HCT116 (cell line): ENCODE measurements around the gene CPED1. TPM values are rescaled to one million over a fixed set of nuclear protein-coding genes. Genes with fewer than 3 reads are reported as not detected.
"Not testable (repeated sequence)": the region's sequence is repeated elsewhere in the genome, so short reads cannot be mapped to it uniquely, and the experiment has no call there.

Experiments
- ATAC-seq: fragments of 200-7000 bp; cut with Tn5 transposase; 2 replicates; pipeline ENCODE4 v1.9.1; 2020; ENCODE audit warnings: mild to moderate bottlenecking, moderate library complexity
- BruUV-seq: library from RNA; stranded (reverse); fragments of 400-500 nt; replicated peaks from 2 replicates; lab custom pipeline; 2021; lab: Mats Ljungman, UMichigan
- CTCF ChIA-PET: fragments of 300-600 bp; sonication (Branson Sonifier 250); formaldehyde crosslinking; loops from one replicate; lab custom pipeline; 2021; ENCODE audit warnings: antibody characterized with exemption; lab: Charles Lee
- POLR2A ChIA-PET: fragments of 300-600, 350-600 bp; sonication (Branson Sonifier 250); formaldehyde crosslinking; loops from one replicate; lab custom pipeline; 2021; ENCODE audit warnings: antibody characterized with exemption; lab: Charles Lee
- RAD21 ChIA-PET, 2 experiments: fragments of 300-600 bp; sonication (Branson Sonifier 250); formaldehyde crosslinking; loops; one replicate each; lab custom pipeline; 2023; ENCODE audit warnings: low total read pairs in 2 of 2; ENCODE audit not compliant: uncharacterized antibody in 2 of 2, unreplicated experiment in 2 of 2, low non-redundant PET in 1 of 2; lab: Charles Lee
- DNase-seq: peaks from one replicate; pipeline ENCODE4 v3.0.0-alpha.2; 2010; ENCODE audit warnings: low read depth, low spot score
- H2AFZ ChIP-seq: fragments of 200-600 bp; shearing (Covaris generic), sonication (generic); 2 replicates; pipeline ENCODE4 v1.6.1; 2017; ENCODE audit warnings: low read depth, mixed run types, mixed read lengths, antibody characterized with exemption, low read length; ENCODE audit not compliant: poor library complexity, severe bottlenecking
- H3K27ac ChIP-seq: 2 replicates; pipeline ENCODE4 v1.5.1; 2012; ENCODE audit warnings: low read depth, low read length
- H3K27me3 ChIP-seq: fragments of 200-600 bp; sonication (generic); 2 replicates; pipeline ENCODE4 v1.6.1; 2016; ENCODE audit warnings: mixed run types, low read length, mixed read lengths; ENCODE audit not compliant: insufficient read depth
- H3K36me3 ChIP-seq, 2 experiments: fragments of 200-500 bp in 1 of 2; fragments of 200-600 bp in 1 of 2; sonication (Bioruptor generic) in 1 of 2; sonication (generic) in 1 of 2; 2 replicates each; pipeline versions ENCODE4 v1.5.1 to v1.6.1; 2014 to 2016; ENCODE audit warnings: low read length in 2 of 2, inconsistent platforms in 1 of 2, mixed read lengths in 1 of 2, mixed run types in 1 of 2; ENCODE audit not compliant: insufficient read depth in 2 of 2, control insufficient read depth in 1 of 2
- H3K4me1 ChIP-seq, 2 experiments: fragments of 200-600 bp in 1 of 2; sonication (generic) in 1 of 2; 2 replicates each; pipeline versions ENCODE4 v1.5.1 to v1.6.1; 2012 to 2017; ENCODE audit warnings: low read length in 2 of 2, inconsistent platforms in 1 of 2, mild to moderate bottlenecking in 1 of 2, mixed read lengths in 1 of 2, mixed run types in 1 of 2, moderate library complexity in 1 of 2; ENCODE audit not compliant: insufficient read depth in 2 of 2, control insufficient read depth in 1 of 2
- H3K4me2 ChIP-seq: fragments of 200-600 bp; sonication (generic); 2 replicates; pipeline ENCODE4 v1.6.1; 2017; ENCODE audit warnings: mixed run types, low read length, mixed read lengths
- H3K4me3 ChIP-seq, 2 experiments: fragments of 200-600 bp in 1 of 2; sonication (generic) in 1 of 2; replicated peaks in 1 of 2; 2 replicates each; pipeline ENCODE4 v1.5.1; 2011 to 2016; ENCODE audit warnings: low read length in 2 of 2, control low read depth in 1 of 2, low read depth in 1 of 2, mild to moderate bottlenecking in 1 of 2, mixed read lengths in 1 of 2, mixed run types in 1 of 2
- H3K79me2 ChIP-seq: fragments of 200-600 bp; sonication (generic); 2 replicates; pipeline ENCODE4 v1.6.1; 2017; ENCODE audit warnings: mild to moderate bottlenecking, mixed run types, low read length, moderate library complexity, mixed read lengths; ENCODE audit not compliant: insufficient read depth
- H3K9ac ChIP-seq: fragments of 200-600 bp; sonication (generic); 2 replicates; pipeline ENCODE4 v1.6.1; 2016; ENCODE audit warnings: low read length, mixed read lengths
- H3K9me2 ChIP-seq: fragments of 200-600 bp; sonication (generic), shearing (Covaris generic); 2 replicates; pipeline ENCODE4 v1.6.1; 2017; ENCODE audit warnings: mixed run types, mild to moderate bottlenecking, moderate library complexity; ENCODE audit not compliant: insufficient read depth
- H3K9me3 ChIP-seq, 2 experiments: fragments of 200-500 bp in 1 of 2; fragments of 200-600 bp in 1 of 2; sonication (Bioruptor generic) in 1 of 2; sonication (generic) in 1 of 2; 2 replicates each; pipeline ENCODE4 v1.6.1; 2014 to 2017; ENCODE audit warnings: low read length in 2 of 2, mixed read lengths in 2 of 2, inconsistent platforms in 1 of 2, low read depth in 1 of 2, mild to moderate bottlenecking in 1 of 2, mixed run types in 1 of 2, moderate library complexity in 1 of 2; ENCODE audit not compliant: control insufficient read depth in 1 of 2, insufficient read depth in 1 of 2
- H4K20me1 ChIP-seq: fragments of 200-600 bp; sonication (generic), shearing (Covaris generic); 2 replicates; pipeline ENCODE4 v1.6.1; 2017; ENCODE audit warnings: mixed run types, mild to moderate bottlenecking, moderate library complexity; ENCODE audit not compliant: insufficient read depth
- CBX3 ChIP-seq: IDR thresholded peaks from 2 replicates; pipeline ENCODE4 v1.6.1; 2012; ENCODE audit warnings: low read depth
- ELF1 ChIP-seq: IDR thresholded peaks from 2 replicates; pipeline ENCODE4 v1.6.1; 2012; ENCODE audit warnings: low read depth, borderline replicate concordance
- EZH2phosphoT487 ChIP-seq: fragments of 200-600 bp; IDR thresholded peaks from 2 replicates; pipeline ENCODE4 v1.6.1; 2018; ENCODE audit warnings: antibody characterized with exemption, borderline replicate concordance
- FOSL1 ChIP-seq: IDR thresholded peaks from 2 replicates; pipeline ENCODE4 v1.6.1; 2012; ENCODE audit warnings: low read depth
- JUND ChIP-seq: IDR thresholded peaks from 2 replicates; pipeline ENCODE4 v1.6.1; 2012
- POLR2A ChIP-seq: IDR thresholded peaks from 2 replicates; pipeline ENCODE4 v1.7.0; 2011; ENCODE audit warnings: borderline replicate concordance; ENCODE audit not compliant: insufficient read depth, insufficient read length; ENCODE audit errors: extremely low read depth
- POLR2AphosphoS5 ChIP-seq: IDR thresholded peaks from 2 replicates; pipeline ENCODE4 v1.6.1; 2011; ENCODE audit warnings: mild to moderate bottlenecking, low read depth, low read length, moderate library complexity
- SP1 ChIP-seq: IDR thresholded peaks from 2 replicates; pipeline ENCODE4 v1.6.1; 2012; ENCODE audit warnings: low read depth
- SRF ChIP-seq: IDR thresholded peaks from 2 replicates; pipeline ENCODE4 v1.6.1; 2012; ENCODE audit warnings: low read depth
- TCF7L2 ChIP-seq: IDR thresholded peaks from 2 replicates; pipeline ENCODE4 v1.7.0; 2011; ENCODE audit warnings: borderline replicate concordance, inconsistent platforms; ENCODE audit not compliant: insufficient read depth, insufficient read length; ENCODE audit errors: extremely low read depth
- YY1 ChIP-seq: IDR thresholded peaks from 2 replicates; pipeline ENCODE4 v1.6.1; 2011; ENCODE audit warnings: low read length, low read depth, moderate library complexity, mild to moderate bottlenecking; ENCODE audit not compliant: insufficient replicate concordance; ENCODE audit errors: extremely low read depth
- ZFX ChIP-seq: fragments of 450-650 bp; IDR thresholded peaks from 2 replicates; pipeline ENCODE4 v1.6.1; 2017
- ZNF274 ChIP-seq: fragments of 200-500 bp; sonication (Bioruptor generic); IDR thresholded peaks from 2 replicates; pipeline ENCODE4 v1.6.1; 2014; ENCODE audit warnings: mild to moderate bottlenecking, low read depth, low read length, inconsistent platforms
- intact Hi-C: fragments of 100-400 bp; cut with micrococcal nuclease; formaldehyde crosslinking; loops from 2 replicates; pipeline ENCODE4 v1.10.0; 2022
- total RNA-seq: library from RNA; stranded (reverse); gene quantifications from one replicate; pipeline ENCODE4 v1.2.1, GENCODE V29; 2021; ENCODE audit not compliant: unreplicated experiment
- TF ChIP-seq, protein P1 (sequence below): IDR thresholded peaks from 2 replicates; pipeline ENCODE4 v1.6.1; 2011; ENCODE audit warnings: mild to moderate bottlenecking, low read length, moderate library complexity; ENCODE audit not compliant: insufficient replicate concordance; ENCODE audit errors: extremely low read depth
- TF ChIP-seq, protein P2 (sequence below): IDR thresholded peaks from 2 replicates; pipeline ENCODE4 v1.6.1; 2012; ENCODE audit warnings: low read depth
- TF ChIP-seq, protein P3 (sequence below): IDR thresholded peaks from 2 replicates; pipeline ENCODE4 v1.6.1; 2012

Gene CPED1
- total RNA-seq, 1 experiment from 2014 or later = 1.2 TPM

DNA sequence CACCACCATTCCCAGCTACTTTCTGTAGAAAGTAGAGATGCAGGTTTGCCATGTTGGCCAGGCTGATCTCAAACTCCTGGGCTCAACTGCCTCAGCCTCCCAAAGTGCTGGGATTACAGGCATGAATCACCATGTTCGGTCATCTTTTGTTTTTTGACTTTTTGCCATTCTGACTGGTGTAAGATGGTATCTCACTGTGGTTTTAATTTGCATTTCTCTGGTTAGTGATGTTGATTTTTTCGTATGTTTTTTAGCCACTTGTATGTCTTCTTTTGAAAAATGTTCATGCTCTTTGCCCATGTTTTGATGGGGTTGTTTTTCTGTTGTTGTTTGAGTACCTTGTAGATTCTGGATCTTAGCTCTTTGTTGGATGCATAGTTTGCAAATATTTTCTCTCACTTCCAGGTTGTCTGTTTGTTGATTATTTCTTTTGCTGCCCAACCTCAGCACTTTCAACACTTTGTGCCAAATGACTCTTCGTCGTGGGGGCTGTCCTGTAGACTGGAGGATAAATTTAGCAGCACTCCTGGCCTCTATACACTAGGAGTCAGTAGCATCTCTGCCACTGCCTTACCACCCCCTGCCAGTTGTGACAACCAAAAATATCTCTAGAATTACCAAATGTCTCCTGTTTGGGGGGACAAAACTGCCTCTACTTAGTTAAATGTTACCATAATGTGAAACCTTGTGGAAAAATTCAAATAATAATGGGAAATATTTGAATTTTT, 6.5 kb upstream of the CPED1 start:
- Histone ChIP-seq H3K4me1 (no peaks in the 10 kb centered on the region), H3K27me3 (no peaks in the 10 kb centered on the region), H3K36me3 (no peaks in the 10 kb centered on the region), H4K20me1 (no peaks in the 10 kb centered on the region), H3K9ac (no peak overlapping the region), H3K4me3 (no peak overlapping the region), H3K9me3 (no peaks in the 10 kb centered on the region), H3K4me2 (no peak overlapping the region), H3K9me2 (no peaks in the 10 kb centered on the region), H3K79me2 (no peaks in the 10 kb centered on the region), H3K27ac (no peak overlapping the region), H2AFZ (no peak overlapping the region)
- RAD21 ChIA-PET = no interaction called here
- ATAC-seq (peak; percentile 49; the same call in 1 of the 2 replicates), DNase-seq (no peak)
- no TSS peak for BruUV-seq
- POLR2A ChIA-PET = no interaction called here
- CTCF ChIA-PET = no interaction called here
- intact Hi-C loops = loop anchor here (10.0 kb wide), 2 partner anchors 353 to 563 kb away; no protein-coding TSS in a partner anchor
- TF ChIP-seq POLR2AphosphoS5 (no peak), ZFX (no peak), TCF7L2 (no peak), ELF1 (no peak), FOSL1 (no peak), CBX3 (no peak), SP1 (no peak), ZNF274 (no peak), EZH2phosphoT487 (no peak), YY1 (no peak), JUND (no peak), POLR2A (no peak), SRF (no peak)
- TF ChIP-seq, protein P1, sequence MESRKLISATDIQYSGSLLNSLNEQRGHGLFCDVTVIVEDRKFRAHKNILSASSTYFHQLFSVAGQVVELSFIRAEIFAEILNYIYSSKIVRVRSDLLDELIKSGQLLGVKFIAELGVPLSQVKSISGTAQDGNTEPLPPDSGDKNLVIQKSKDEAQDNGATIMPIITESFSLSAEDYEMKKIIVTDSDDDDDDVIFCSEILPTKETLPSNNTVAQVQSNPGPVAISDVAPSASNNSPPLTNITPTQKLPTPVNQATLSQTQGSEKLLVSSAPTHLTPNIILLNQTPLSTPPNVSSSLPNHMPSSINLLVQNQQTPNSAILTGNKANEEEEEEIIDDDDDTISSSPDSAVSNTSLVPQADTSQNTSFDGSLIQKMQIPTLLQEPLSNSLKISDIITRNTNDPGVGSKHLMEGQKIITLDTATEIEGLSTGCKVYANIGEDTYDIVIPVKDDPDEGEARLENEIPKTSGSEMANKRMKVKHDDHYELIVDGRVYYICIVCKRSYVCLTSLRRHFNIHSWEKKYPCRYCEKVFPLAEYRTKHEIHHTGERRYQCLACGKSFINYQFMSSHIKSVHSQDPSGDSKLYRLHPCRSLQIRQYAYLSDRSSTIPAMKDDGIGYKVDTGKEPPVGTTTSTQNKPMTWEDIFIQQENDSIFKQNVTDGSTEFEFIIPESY = no peak
- TF ChIP-seq, protein P2, sequence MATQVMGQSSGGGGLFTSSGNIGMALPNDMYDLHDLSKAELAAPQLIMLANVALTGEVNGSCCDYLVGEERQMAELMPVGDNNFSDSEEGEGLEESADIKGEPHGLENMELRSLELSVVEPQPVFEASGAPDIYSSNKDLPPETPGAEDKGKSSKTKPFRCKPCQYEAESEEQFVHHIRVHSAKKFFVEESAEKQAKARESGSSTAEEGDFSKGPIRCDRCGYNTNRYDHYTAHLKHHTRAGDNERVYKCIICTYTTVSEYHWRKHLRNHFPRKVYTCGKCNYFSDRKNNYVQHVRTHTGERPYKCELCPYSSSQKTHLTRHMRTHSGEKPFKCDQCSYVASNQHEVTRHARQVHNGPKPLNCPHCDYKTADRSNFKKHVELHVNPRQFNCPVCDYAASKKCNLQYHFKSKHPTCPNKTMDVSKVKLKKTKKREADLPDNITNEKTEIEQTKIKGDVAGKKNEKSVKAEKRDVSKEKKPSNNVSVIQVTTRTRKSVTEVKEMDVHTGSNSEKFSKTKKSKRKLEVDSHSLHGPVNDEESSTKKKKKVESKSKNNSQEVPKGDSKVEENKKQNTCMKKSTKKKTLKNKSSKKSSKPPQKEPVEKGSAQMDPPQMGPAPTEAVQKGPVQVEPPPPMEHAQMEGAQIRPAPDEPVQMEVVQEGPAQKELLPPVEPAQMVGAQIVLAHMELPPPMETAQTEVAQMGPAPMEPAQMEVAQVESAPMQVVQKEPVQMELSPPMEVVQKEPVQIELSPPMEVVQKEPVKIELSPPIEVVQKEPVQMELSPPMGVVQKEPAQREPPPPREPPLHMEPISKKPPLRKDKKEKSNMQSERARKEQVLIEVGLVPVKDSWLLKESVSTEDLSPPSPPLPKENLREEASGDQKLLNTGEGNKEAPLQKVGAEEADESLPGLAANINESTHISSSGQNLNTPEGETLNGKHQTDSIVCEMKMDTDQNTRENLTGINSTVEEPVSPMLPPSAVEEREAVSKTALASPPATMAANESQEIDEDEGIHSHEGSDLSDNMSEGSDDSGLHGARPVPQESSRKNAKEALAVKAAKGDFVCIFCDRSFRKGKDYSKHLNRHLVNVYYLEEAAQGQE = no peak
- TF ChIP-seq, protein P3, sequence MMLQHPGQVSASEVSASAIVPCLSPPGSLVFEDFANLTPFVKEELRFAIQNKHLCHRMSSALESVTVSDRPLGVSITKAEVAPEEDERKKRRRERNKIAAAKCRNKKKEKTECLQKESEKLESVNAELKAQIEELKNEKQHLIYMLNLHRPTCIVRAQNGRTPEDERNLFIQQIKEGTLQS = no peak

DNA sequence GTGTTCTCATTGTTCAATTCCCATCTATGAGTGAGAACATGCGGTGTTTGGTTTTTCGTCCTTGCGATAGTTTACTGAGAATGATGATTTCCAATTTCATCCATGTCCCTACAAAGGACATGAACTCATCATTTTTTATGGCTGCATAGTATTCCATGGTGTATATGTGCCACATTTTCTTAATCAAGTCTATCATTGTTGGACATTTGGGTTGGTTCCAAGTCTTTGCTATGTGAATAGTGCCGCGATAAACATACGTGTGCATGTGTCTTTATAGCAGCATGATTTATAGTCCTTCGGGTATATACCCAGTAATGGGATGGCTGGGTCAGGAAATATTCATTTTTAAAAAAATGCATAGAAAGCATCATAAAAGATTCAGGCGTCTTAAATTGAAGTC, 4.9 kb upstream of the CPED1 start:
- intact Hi-C loops = loop anchor here (10.0 kb wide), 2 partner anchors 351 to 561 kb away; no protein-coding TSS in a partner anchor

More for the DNA sequence above, 4.9 kb upstream of the CPED1 start:
- H3K27me3 ChIP-seq, H4K20me1 ChIP-seq, H3K4me2 ChIP-seq, H3K9me2 ChIP-seq, H3K9ac ChIP-seq, CTCF ChIA-PET, H3K4me1 ChIP-seq, RAD21 ChIA-PET, H3K4me3 ChIP-seq, H3K9me3 ChIP-seq, H3K27ac ChIP-seq, POLR2A ChIA-PET, BruUV-seq, ATAC-seq, H3K79me2 ChIP-seq, DNase-seq, H2AFZ ChIP-seq, H3K36me3 ChIP-seq: not testable (repeated sequence)
